ENCODE results near the gene RXFP4.

GRCh38 chr1:155962599-155963211, 21.3 kb downstream of the RXFP4 start:
- TF ChIP-seq POLR2A (IDR thresholded peaks at IDR 0.05) (no peak), CTCF (IDR thresholded peaks at IDR 0.05) (no peak)

Measured in lower leg skin (tissue), 3 donors.